ENCODE measurements around the gene TYMP.

TYMP gene

GRCh38 chr22:50505276-50505775 is 24.5 kb downstream of the TYMP start:
- DNase-seq (ENCODE audit: low spot score), result no peak

GRCh38 chr22:50504369-50505211 is 25.2 kb downstream of the TYMP start:
- no peak for DNase-seq (ENCODE audit: low spot score)

- DNase-seq (ENCODE audit: low spot score), result no peak
These were observed 26.2 kb downstream of the TYMP start for GRCh38 chr22:50503475-50504145.

GRCh38 chr22:50502628-50503474 is 27.0 kb downstream of the TYMP start:
- DNase-seq (ENCODE audit: low spot score), result no peak

GRCh38 chr22:50502096-50502495 is 27.7 kb downstream of the TYMP start:
- no peak for DNase-seq (ENCODE audit: low spot score)

- DNase-seq (ENCODE audit: low spot score), result no peak
These were observed 29.4 kb downstream of the TYMP start for GRCh38 chr22:50500452-50500851.

GRCh38 chr22:50498322-50498890 is 31.4 kb downstream of the TYMP start:
- DNase-seq (ENCODE audit: low spot score), result no peak

GRCh38 chr22:50497093-50497492 is 32.7 kb downstream of the TYMP start:
- no peak for DNase-seq (ENCODE audit: low spot score)

GRCh38 chr22:50490531-50491308 is 39.1 kb downstream of the TYMP start:
- no peak for DNase-seq (ENCODE audit: low spot score)

GRCh38 chr22:50489363-50490243 is 40.2 kb downstream of the TYMP start:
- DNase-seq (ENCODE audit: low spot score), result no peak

GRCh38 chr22:50488886-50489285 is 40.9 kb downstream of the TYMP start:
- no peak for DNase-seq (ENCODE audit: low spot score)

GRCh38 chr22:50488006-50488677 is 41.7 kb downstream of the TYMP start:
- no peak for DNase-seq (ENCODE audit: low spot score)

- DNase-seq (ENCODE audit: low spot score), result no peak
These were observed 42.4 kb downstream of the TYMP start for GRCh38 chr22:50487290-50488005.

- DNase-seq (ENCODE audit: low spot score), result no peak
These were observed 43.1 kb downstream of the TYMP start, which contains the start of gene MIOX for GRCh38 chr22:50486561-50487289. Gene MIOX, plus strand, starts transcription at chr22:50486859. Its CDS starts 39 bp downstream, at chr22:50486898.

GRCh38 chr22:50485221-50486131 is 44.3 kb downstream of the TYMP start:
- no peak for DNase-seq (ENCODE audit: low spot score)

- DNase-seq (ENCODE audit: low spot score), result no peak
These were observed 45.6 kb downstream of the TYMP start for GRCh38 chr22:50483977-50484853.
